ENCODE results near the gene C16orf74.

C16orf74 gene

GRCh38 chr16:85750827-85751697, at the start of gene C16orf74:
Gene C16orf74, minus strand, starts transcription at chr16:85751096. Its CDS starts 15,879 bp downstream, at chr16:85735217.
- TF ChIP-seq CTCF (IDR thresholded peaks at IDR 0.05; ENCODE audit: control insufficient read depth, insufficient read depth, low read depth, low read length, missing control alignments), result no peak
- no peak for DNase-seq (ENCODE audit: low read depth)
- peak within 1 kb of the TSS; percentile 66 for H3K4me3 ChIP-seq (ENCODE audit: control insufficient read depth, low read depth, low read length)

- H3K4me3 ChIP-seq (ENCODE audit: control insufficient read depth, low read depth, low read length), result peak overlapping the region; percentile 71
- no peak for TF ChIP-seq CTCF (IDR thresholded peaks at IDR 0.05; ENCODE audit: control insufficient read depth, insufficient read depth, low read depth, low read length, missing control alignments)
- DNase-seq (ENCODE audit: low read depth), result no peak
Measured at GRCh38 chr16:85800321-85800669, 49.4 kb upstream of the C16orf74 start.

- peak within 1 kb of the TSS; percentile 71 for H3K4me3 ChIP-seq (ENCODE audit: control insufficient read depth, low read depth, low read length)
- peak; percentile 69 for DNase-seq (ENCODE audit: low read depth)
- no peak for TF ChIP-seq CTCF (IDR thresholded peaks at IDR 0.05; ENCODE audit: control insufficient read depth, insufficient read depth, low read depth, low read length, missing control alignments)
Measured at GRCh38 chr16:85799497-85800320, 48.8 kb upstream of the C16orf74 start, which contains the start of the genes COX4I1 and EMC8. Gene COX4I1, plus strand, starts transcription at chr16:85799695. Its CDS starts 1,511 bp downstream, at chr16:85801206. Gene EMC8, minus strand, starts transcription at chr16:85799544. Its CDS starts 249 bp downstream, at chr16:85799295.

- no peak for TF ChIP-seq CTCF (IDR thresholded peaks at IDR 0.05; ENCODE audit: control insufficient read depth, insufficient read depth, low read depth, low read length, missing control alignments)
- DNase-seq (ENCODE audit: low read depth), result no peak
- peak overlapping the region; percentile 71 for H3K4me3 ChIP-seq (ENCODE audit: control insufficient read depth, low read depth, low read length)
Measured at GRCh38 chr16:85798901-85799496, 48.1 kb upstream of the C16orf74 start.

GRCh38 chr16:85798283-85798776, 47.4 kb upstream of the C16orf74 start:
- peak overlapping the region; percentile 71 for H3K4me3 ChIP-seq (ENCODE audit: control insufficient read depth, low read depth, low read length)
- no peak for TF ChIP-seq CTCF (IDR thresholded peaks at IDR 0.05; ENCODE audit: control insufficient read depth, insufficient read depth, low read depth, low read length, missing control alignments)
- no peak for DNase-seq (ENCODE audit: low read depth)

GRCh38 chr16:85796599-85796998, 45.7 kb upstream of the C16orf74 start:
- no peak for TF ChIP-seq CTCF (IDR thresholded peaks at IDR 0.05; ENCODE audit: control insufficient read depth, insufficient read depth, low read depth, low read length, missing control alignments)
- no peak for DNase-seq (ENCODE audit: low read depth)
- no peak overlapping the region for H3K4me3 ChIP-seq (ENCODE audit: control insufficient read depth, low read depth, low read length)
